Smooth muscle cell of the brain vasculature (primary cell): ENCODE measurements around the gene CSRP3.

Source experiments
- DNase-seq: peaks from one replicate; pipeline ENCODE4 v3.0.0-alpha.2; 2012; ENCODE audit warnings: low read depth, low spot score

CSRP3 gene

DNA sequence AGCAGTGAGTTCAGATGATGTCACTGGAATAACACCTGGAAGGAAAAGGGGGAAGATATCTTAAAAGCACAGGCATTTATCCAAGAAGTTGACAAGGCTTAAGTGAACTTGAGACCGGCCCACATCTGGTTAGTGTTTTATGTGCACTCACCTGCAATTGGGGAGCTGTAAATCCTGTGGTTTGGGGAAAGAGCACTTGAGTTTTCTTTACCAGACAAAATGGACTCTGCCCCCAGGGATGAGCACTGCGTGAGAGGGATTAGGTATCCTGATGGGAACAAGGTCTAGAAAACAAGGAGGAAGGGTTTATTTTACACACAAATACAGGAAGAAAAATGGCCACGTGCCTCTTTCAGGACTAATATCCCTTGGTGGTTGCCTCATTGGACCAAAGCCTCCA is 23.8 kb upstream of the CSRP3 start:
- no peak for DNase-seq

GRCh38 chr11:19225123-19225522 is 23.3 kb upstream of the CSRP3 start:
- no peak for DNase-seq

DNA sequence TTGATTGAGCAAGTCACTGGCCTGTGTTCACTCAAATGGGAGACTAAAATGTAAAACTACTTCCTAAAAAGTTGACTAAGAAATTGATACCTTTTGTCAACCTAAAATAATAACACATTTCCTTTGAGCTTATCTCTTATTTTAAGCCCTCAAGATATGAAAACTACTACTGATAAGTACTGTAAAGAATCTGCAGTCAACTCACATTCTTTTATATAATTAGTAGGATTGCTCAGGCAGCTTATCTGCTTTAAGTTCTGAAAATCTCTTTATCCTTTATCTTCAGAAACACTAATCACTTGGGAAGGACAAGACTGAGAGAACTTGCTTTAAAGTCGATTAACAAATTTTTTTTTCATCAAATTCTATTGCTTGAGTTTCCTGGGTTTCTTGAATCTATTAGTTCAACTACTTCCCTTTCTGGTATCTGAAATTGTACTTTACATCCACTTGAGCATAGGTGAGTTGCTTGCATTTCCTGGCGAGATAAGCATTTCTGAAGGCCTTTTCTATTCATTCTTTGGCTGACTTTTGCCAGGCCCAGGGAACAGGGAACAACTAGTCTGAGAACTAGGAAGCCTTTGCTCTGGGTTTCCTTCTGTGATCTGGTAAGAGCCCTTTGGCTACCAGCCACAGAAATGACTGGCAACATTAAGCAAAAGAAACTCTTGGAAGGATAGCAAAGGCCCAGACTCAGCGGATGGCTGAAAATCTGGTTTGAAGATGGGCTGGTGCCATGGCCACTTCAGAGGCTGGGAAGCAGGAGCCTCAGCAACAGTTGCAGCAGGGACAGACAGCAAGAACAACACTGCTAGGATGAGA is 19.3 kb upstream of the CSRP3 start:
- no peak for DNase-seq

DNA sequence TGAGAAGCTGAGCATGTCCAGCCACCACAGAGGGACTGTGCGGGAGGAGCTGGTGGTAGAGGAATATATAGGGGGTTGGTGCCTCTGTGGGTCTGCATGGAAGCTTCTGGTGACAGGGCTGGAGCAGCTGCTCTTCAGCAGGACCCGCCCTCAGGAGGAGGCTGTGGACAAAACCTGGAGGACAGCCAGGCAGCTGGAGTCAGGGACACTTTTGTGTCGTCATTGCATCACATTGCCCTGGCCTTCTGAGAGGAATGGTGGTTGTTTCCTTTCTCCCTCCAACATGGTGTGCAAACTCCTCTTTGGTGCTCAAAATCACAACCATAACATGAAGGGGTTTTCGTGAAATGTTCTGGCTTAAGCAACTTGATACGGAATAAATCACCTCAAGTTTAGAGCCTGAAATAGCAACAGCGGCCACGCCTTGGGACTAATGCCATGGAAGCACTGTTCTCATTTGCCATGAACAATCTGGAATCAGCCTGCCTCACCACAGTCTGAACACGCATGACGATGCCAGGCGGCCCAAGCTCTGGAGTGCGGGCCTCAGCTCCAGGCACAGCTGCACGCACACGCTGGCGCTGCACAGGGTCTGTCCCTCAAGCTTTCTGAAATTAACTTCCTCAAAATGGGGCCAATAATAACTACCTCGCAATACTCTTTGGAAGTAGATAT is 17.1 kb upstream of the CSRP3 start:
- DNase-seq: no peak

GRCh38 chr11:19218216-19218615 is 16.4 kb upstream of the CSRP3 start:
- DNase-seq: no peak

DNA sequence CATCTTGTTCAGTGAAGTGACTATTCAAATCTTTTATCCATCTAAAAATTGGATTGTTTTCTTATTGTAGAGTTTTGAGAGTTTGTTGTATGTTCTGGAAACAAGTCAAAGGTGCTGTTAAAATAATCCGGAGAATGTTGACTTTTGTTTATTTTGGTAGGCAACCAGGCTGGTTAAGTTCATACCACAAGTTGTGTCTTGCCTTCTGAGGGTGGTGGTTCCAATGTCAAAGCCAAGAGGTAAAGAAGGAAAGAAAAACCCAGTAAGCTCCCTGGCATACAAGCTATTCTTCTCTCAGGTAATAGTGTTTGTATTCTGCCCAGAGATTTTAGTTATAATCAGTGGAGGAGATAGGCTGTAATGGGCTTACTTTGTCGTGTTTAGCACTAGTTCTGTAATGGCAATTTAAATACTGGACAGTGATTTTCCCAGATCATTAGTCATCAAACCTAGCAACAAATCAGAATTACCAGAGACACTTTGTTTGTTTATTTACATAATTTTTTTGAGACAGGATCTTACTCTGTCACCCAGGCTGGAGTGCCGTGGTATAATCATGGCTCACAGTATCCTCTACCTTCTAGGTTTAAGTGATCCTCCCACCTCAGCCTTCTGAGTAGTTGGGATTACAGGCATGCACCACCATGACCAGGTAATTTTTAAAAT is 15.1 kb upstream of the CSRP3 start:
- DNase-seq: no peak

GRCh38 chr11:19216021-19216420 is 14.2 kb upstream of the CSRP3 start:
- no peak for DNase-seq

- DNase-seq: no peak
Measured at GRCh38 chr11:19209617-19210370, 8.0 kb upstream of the CSRP3 start.

DNA sequence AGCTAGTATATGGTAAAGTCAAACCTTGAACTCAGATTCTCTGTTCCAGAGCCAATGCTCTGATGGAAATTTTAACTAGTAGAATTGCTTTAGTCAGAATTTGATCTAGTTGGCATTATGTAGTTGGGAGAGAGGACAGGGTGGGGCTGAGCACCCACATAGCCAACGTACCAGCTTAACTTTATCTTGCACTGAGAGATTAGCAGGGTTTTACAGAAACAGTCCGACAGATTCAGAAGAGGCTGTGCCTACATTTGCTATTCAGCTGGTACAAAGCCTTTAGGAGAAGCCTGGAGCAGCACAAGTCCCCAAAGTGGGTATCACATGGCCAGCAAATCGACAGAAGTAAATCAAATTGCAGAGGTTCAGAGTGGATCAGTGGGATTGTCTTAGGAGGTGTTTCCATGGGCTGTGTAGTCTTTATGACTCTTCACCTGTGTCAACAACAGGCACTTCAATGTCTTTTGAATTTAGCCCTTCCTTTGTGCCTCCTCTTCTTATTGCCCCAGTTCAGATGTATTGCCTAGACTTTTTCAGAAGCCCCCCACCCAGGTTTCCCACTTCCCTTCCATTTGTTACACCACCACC is 7.3 kb upstream of the CSRP3 start:
- DNase-seq: no peak

DNA sequence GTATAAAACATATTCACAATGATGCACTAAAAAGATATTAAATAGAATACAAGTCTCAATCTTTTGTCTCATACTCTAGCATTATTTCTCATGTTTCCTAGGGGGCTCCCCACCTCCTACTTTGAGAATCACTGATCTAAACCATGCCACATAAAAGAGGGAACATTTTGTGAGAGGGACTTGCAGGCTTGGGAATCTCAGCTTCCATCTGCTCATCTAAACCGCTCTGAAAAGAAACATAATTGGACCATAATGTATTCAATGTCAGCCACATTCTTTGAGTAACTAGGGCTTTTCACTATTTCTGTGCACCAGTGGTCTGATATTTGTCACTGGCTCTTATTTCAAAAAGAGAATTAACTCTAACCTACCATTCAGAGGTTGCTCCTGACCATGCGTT is 6.4 kb upstream of the CSRP3 start:
- DNase-seq: no peak

DNA sequence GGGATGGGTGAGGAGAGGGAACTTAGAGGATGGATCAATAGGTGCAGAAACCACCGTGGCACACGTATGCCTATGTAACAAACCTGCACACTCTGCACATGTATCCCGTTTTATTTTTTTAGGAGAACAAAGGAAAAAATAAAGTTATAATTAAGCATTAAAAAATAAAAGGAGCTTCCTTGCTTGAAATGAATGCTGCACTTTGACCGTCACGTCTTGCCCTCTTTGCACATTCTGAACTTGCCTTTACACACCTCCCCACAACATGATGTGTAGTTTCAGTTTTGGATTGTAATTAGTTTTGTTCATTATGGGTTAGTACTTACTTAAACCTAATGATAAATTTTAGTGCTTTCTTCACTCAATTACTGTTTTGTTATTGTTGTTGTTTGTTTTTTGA is 3.1 kb upstream of the CSRP3 start:
- DNase-seq: no peak

GRCh38 chr11:19200410-19201201 is 1.2 kb downstream of the CSRP3 start:
- no peak for DNase-seq

DNA sequence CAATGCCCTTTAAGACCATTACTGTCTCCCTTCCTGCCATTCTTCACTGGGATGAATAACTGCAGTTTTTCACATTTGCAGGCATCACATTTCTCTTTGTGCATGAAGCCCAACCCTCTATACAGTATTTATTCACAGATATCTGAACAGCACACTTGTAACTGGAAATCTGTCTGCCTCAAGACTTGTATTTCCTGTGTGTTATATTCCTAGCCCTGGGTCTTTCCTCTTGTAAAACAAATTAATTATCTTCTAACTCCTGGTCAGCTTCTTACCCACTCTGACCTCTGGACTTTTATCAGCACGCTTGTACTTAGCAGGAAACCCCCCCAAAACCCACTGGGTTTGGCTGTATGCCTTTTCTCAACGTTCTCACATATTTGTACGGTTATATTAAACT is 2.0 kb downstream of the CSRP3 start:
- no peak for DNase-seq

DNA sequence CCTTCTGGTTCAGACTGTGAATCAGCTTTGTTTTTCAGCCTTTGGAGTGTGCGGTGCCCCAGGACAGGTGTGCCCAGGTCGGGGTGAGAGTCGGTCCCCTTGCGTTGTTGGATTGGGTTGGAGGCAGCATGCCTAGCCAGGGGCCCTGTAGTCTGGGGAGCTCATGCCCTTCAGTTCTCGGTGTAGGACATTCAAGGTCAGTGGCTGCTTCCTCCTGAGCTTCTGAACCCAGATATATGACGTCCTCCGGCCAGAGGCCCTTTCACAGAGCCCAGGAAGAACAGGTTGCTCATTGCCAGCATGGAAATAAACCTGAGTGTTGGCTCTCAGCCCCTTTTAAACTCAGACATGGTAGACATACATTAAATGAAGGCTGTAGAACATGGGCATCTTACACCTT is 2.7 kb downstream of the CSRP3 start:
- no peak for DNase-seq

DNA sequence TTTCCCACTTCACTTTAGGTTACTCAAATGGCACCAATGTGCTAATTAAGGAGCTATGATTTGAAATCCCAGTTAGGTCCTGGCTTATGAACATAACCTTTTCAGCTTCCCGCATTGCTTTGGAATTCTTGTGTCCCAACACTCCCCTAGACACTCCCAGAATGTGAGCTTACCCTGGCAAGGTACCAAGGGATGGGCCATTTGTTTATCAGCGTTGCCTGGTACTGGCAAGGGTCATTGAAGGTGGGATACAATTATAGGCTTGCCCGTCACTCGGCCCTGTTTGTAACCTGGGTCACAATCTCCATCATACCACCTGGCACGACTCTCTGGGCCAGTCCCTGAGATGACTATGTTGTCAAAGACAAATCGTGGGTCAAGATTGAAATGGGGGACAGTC is 5.4 kb downstream of the CSRP3 start:
- no peak for DNase-seq

DNA sequence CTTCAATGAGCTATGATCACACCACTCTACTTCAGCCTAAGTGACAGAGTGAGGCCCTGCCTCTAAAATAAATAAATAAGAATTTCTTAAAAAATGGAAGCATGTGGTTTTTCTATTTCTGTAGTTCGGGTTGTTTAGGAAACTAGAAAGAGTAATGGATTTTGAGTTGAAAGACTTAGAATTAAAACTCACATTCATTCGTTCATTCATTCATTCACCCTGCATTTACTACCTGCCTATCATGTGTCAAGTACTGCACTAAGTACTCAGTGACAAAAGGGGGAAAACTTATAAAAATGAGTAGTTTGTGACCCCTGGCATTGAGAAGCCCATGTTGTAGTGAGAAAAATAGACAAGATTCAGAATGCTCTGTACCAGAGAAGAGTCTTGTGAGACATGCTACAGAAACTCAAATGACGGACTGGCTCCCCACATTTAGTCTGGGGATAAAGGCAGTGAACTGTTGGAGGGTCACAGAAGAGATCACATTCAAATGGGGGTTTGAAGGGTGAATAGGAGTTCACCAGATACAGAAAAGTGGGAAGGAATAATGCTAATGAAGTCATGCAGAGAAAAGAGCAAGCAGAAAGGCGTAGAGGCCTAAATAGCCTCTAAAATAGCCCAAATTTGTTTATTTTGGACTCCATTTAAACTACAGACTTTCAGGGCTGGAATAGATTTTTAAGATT is 7.0 kb downstream of the CSRP3 start:
- no peak for DNase-seq

- no peak for DNase-seq
Measured at GRCh38 chr11:19193916-19194315, 7.9 kb downstream of the CSRP3 start.

DNA sequence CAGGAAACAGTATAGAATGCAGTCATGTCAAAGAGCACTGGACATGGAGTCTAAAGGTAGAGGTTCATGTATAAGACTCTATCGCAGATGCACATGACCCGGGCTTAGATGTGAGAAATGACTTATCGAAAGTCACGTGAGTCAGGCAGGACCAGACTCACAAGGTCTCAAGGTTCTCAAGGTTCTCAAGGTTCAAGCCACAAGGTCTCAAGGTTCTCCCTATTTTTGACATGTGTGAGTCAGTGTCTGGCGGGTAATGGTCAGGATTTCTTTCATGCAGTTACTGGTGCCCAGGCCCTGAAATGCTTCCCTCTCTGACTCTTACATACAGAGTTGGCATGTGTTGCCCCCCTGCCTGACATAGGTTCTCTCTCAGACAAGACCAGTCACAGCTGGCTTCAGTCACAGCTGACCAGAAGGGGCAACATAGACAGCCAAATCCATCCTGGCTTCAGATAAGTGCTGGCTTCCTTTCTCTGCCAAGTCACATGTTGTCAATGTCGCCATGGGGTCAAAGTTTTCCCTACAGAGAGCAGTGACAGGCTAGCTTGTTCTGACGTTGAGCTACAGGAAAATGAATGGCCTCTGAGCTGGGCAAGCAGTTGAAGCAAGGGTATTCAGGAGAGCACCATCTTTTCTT is 10.1 kb downstream of the CSRP3 start:
- no peak for DNase-seq

- no peak for DNase-seq
Measured at GRCh38 chr11:19187833-19188258, 13.9 kb downstream of the CSRP3 start.
